Smooth muscle cell (in vitro differentiated cells): ENCODE data around the gene MYLK. TPM values are rescaled to one million over a fixed set of nuclear protein-coding genes. Genes with fewer than 3 reads are reported as not detected.

Experiments
- DNase-seq: peaks from one replicate; lab custom pipeline; 2025; ENCODE audit not compliant: unreplicated experiment; lab: John Stamatoyannopoulos, UW
- H2AFZ ChIP-seq: fragments of 200-600 bp; sonication (generic); 2 replicates; pipeline ENCODE4 v1.6.0; 2016; ENCODE audit warnings: antibody characterized with exemption, low read depth, mild to moderate bottlenecking
- H3F3A ChIP-seq: fragments of 200-600 bp; sonication (generic); 2 replicates; pipeline ENCODE4 v1.6.0; 2017; ENCODE audit warnings: antibody characterized with exemption, low read depth
- H3K27ac ChIP-seq: fragments of 200-600 bp; sonication (generic); 2 replicates; pipeline ENCODE4 v1.5.1; 2016; ENCODE audit warnings: low read depth, mild to moderate bottlenecking
- H3K27me3 ChIP-seq: fragments of 200-600 bp; sonication (generic); 2 replicates; pipeline ENCODE4 v1.6.1; 2016; ENCODE audit warnings: low read depth, mild to moderate bottlenecking
- H3K36me3 ChIP-seq: fragments of 200-600 bp; sonication (generic); 2 replicates; pipeline ENCODE4 v1.5.1; 2016; ENCODE audit warnings: low read depth
- H3K4me1 ChIP-seq: fragments of 200-600 bp; sonication (generic); 2 replicates; pipeline ENCODE4 v1.5.1; 2016; ENCODE audit warnings: low read depth
- H3K4me2 ChIP-seq: fragments of 200-600 bp; sonication (generic); 2 replicates; pipeline ENCODE4 v1.6.0; 2016; ENCODE audit warnings: mild to moderate bottlenecking
- H3K4me3 ChIP-seq: fragments of 200-600 bp; sonication (generic); 2 replicates; pipeline ENCODE4 v1.5.1; 2016; ENCODE audit warnings: mild to moderate bottlenecking
- H3K79me2 ChIP-seq: fragments of 200-600 bp; sonication (generic); 2 replicates; pipeline ENCODE4 v1.6.0; 2016; ENCODE audit warnings: low read depth, mild to moderate bottlenecking
- H3K9ac ChIP-seq: fragments of 200-600 bp; sonication (generic); 2 replicates; pipeline ENCODE4 v1.6.0; 2016; ENCODE audit warnings: low read depth
- H3K9me3 ChIP-seq: fragments of 200-600 bp; sonication (generic); replicated peaks from 2 replicates; pipeline ENCODE4 v1.5.1; 2016; ENCODE audit warnings: low read depth
- H4K20me1 ChIP-seq: fragments of 200-600 bp; sonication (generic); 2 replicates; pipeline ENCODE4 v1.6.0; 2016; ENCODE audit warnings: low read depth
- CTCF ChIP-seq: fragments of 200-600 bp; sonication (generic); IDR thresholded peaks from 2 replicates; pipeline ENCODE4 v1.5.1; 2017; ENCODE audit warnings: borderline replicate concordance, mild to moderate bottlenecking, antibody characterized with exemption; ENCODE audit not compliant: insufficient read depth, poor library complexity, severe bottlenecking
- WGBS: methylation state at CpG from one replicate; pipeline ENCODE4 v1.1.7; 2016; ENCODE audit warnings: low lambda C conversion rate; 5-methylcytosine and 5-hydroxymethylcytosine counted together
- polyA plus RNA-seq: library from polyadenylated mRNA; unstranded; fragments of >200 nt; fragmentation: Nextera tagmentation; extraction: Ambion mirVana; gene quantifications from 2 replicates; pipeline ENCODE4 v1.2.1, GENCODE V29; 2016
- total RNA-seq: library from RNA; depleted of rRNA; stranded (reverse); fragments of >200 nt; gene quantifications from 2 replicates; pipeline ENCODE4 v1.2.3, GENCODE V29; 2014

Gene MYLK
- total and polyA plus RNA-seq, 2 experiments from 2014 or later: 13.6 to 25.5 TPM

- no peak overlapping the region for H2AFZ ChIP-seq
- no peak overlapping the region for H3K4me2 ChIP-seq
- H3K27me3 ChIP-seq: no peaks in the 10 kb centered on the region
- peaks cover 4% of the 10 kb centered on the region for H3K79me2 ChIP-seq
- no peak overlapping the region for H3K27ac ChIP-seq
- H3K9me3 ChIP-seq: no peaks in the 10 kb centered on the region
- TF ChIP-seq CTCF: no peak
- H3K9ac ChIP-seq: no peak overlapping the region
- H3K4me3 ChIP-seq: no peak overlapping the region
- peaks cover 12% of the 10 kb centered on the region for H3F3A ChIP-seq
- peaks cover 4% of the 10 kb centered on the region for H3K36me3 ChIP-seq
- DNase-seq: no peak
- H4K20me1 ChIP-seq: no peaks in the 10 kb centered on the region
- no peaks in the 10 kb centered on the region for H3K4me1 ChIP-seq
- WGBS: 92% methylated on average over 3 of the region's 3 CpGs
Observed at GRCh38 chr3:123610331-123610730, 273.8 kb downstream of the MYLK start.

- peaks cover 4% of the 10 kb centered on the region for H3K36me3 ChIP-seq
- peak overlapping the region; percentile 26 for H3K27ac ChIP-seq
- no peak overlapping the region for H3K4me3 ChIP-seq
- H3K9me3 ChIP-seq: no peaks in the 10 kb centered on the region
- no peaks in the 10 kb centered on the region for H4K20me1 ChIP-seq
- 59% methylated on average over 5 of the region's 5 CpGs for WGBS
- no peak overlapping the region for H2AFZ ChIP-seq
- H3K27me3 ChIP-seq: no peaks in the 10 kb centered on the region
- TF ChIP-seq CTCF: no peak
- no peaks in the 10 kb centered on the region for H3K4me1 ChIP-seq
- H3K4me2 ChIP-seq: peak overlapping the region; percentile 63
- peaks cover 4% of the 10 kb centered on the region for H3K79me2 ChIP-seq
- H3F3A ChIP-seq: peaks cover 19% of the 10 kb centered on the region
- DNase-seq: no peak
- H3K9ac ChIP-seq: no peak overlapping the region
Observed at GRCh38 chr3:123609063-123609462, 275.1 kb downstream of the MYLK start.

DNA sequence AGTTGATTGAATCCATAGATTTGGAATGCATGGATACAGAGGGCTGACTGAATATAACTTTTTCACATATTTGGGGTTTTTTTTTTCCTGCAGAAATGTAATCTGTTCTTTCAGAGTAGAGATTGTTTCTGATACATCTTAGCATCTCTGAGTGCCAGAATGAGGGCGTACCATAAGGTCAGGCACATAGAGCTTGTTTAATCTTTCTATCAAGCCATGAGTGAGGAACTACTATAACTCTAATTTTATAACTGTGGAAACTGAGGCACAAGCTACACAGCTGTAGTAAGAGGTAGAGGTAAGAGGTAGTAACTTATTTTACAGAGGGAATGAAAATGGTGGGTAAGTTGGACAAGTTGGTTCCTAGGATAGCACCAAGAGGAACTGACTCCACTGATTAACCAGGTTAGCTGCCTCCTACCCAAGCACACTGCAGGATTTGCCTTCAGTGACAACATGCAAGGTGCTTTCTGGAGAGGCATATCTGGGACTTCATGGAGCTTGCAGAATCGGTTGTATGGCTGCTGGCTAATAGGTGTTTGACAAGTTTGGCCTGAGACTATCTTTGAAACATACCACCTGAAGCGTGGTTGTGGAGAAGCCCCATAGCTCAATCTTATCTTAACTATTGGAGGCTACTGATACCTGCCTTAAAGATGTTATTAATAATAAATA, 275.7 kb downstream of the MYLK start:
- no peak overlapping the region for H3K9ac ChIP-seq
- peaks cover 4% of the 10 kb centered on the region for H3K79me2 ChIP-seq
- H3K9me3 ChIP-seq: no peaks in the 10 kb centered on the region
- peak overlapping the region; percentile 63 for H3K4me2 ChIP-seq
- H3K4me3 ChIP-seq: no peak overlapping the region
- no peaks in the 10 kb centered on the region for H3K4me1 ChIP-seq
- no peak for TF ChIP-seq CTCF
- 91% methylated on average over 3 of the region's 3 CpGs for WGBS
- no peak overlapping the region for H3K27ac ChIP-seq
- H3F3A ChIP-seq: peaks cover 19% of the 10 kb centered on the region
- no peak for DNase-seq
- no peaks in the 10 kb centered on the region for H3K27me3 ChIP-seq
- H3K36me3 ChIP-seq: peaks cover 4% of the 10 kb centered on the region
- H4K20me1 ChIP-seq: no peaks in the 10 kb centered on the region
- no peak overlapping the region for H2AFZ ChIP-seq

GRCh38 chr3:123606527-123606926, 277.6 kb downstream of the MYLK start:
- no peaks in the 10 kb centered on the region for H3K4me1 ChIP-seq
- no peak overlapping the region for H3K9ac ChIP-seq
- no peaks in the 10 kb centered on the region for H3K27me3 ChIP-seq
- no peaks in the 10 kb centered on the region for H3K9me3 ChIP-seq
- no peak for DNase-seq
- no peak overlapping the region for H3K4me2 ChIP-seq
- H3K79me2 ChIP-seq: peaks cover 4% of the 10 kb centered on the region
- peaks cover 19% of the 10 kb centered on the region for H3F3A ChIP-seq
- no peak overlapping the region for H2AFZ ChIP-seq
- H3K27ac ChIP-seq: peak overlapping the region; percentile 82
- TF ChIP-seq CTCF: no peak
- H3K4me3 ChIP-seq: no peak overlapping the region
- H3K36me3 ChIP-seq: no peaks in the 10 kb centered on the region
- peaks cover 3% of the 10 kb centered on the region for H4K20me1 ChIP-seq
